ENCODE results near the gene ZSCAN5A.

- TF ChIP-seq CTCF (conservative IDR thresholded peaks at IDR 0.05; ENCODE audit: low read length) (no peak), EZH2phosphoT487 (IDR thresholded peaks at IDR 0.05; ENCODE audit: borderline replicate concordance, low read depth, low read length) (no peak)
These were observed 2.1 kb upstream of the ZSCAN5A start for GRCh38 chr19:56316728-56317127.

Measured in OCI-LY7 (cell line).